Erythroblast (primary cell): ENCODE data around the gene NKAIN1.

Experiments used
- GATA1 ChIP-seq: IDR thresholded peaks from 2 replicates; pipeline ENCODE4 v1.6.1; 2011; ENCODE audit warnings: low read depth, mild to moderate bottlenecking, control low read depth, low read length, moderate library complexity
- POLR2A ChIP-seq: IDR thresholded peaks from 2 replicates; pipeline ENCODE4 v1.6.1; 2011; ENCODE audit warnings: mild to moderate bottlenecking, low read length

DNA sequence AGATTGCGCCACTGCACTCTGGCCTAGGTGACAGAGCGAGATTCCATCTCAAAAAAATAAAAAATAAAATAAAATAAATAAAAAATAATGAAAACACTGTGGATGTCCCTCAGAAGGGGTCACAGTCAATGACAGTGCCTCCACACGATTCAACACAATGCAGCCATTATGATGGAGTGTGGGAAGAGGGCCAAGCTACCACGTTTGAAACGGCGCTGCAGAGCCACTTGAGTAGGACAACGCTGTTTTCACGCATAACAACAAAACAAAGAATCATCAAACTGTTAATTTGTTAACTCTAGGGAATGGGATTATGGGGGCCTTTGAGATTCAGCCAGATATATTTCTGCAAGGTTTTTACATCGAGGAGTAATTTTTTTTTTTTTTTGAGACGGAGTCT, 36.5 kb downstream of the NKAIN1 start:
- TF ChIP-seq POLR2A (no peak), GATA1 (no peak)
